ENCODE results near the gene RAD21L1.

The RAD21L1 gene

GRCh38 chr20:1265226-1265915, 39.5 kb downstream of the RAD21L1 start:
- TF ChIP-seq, protein P1, sequence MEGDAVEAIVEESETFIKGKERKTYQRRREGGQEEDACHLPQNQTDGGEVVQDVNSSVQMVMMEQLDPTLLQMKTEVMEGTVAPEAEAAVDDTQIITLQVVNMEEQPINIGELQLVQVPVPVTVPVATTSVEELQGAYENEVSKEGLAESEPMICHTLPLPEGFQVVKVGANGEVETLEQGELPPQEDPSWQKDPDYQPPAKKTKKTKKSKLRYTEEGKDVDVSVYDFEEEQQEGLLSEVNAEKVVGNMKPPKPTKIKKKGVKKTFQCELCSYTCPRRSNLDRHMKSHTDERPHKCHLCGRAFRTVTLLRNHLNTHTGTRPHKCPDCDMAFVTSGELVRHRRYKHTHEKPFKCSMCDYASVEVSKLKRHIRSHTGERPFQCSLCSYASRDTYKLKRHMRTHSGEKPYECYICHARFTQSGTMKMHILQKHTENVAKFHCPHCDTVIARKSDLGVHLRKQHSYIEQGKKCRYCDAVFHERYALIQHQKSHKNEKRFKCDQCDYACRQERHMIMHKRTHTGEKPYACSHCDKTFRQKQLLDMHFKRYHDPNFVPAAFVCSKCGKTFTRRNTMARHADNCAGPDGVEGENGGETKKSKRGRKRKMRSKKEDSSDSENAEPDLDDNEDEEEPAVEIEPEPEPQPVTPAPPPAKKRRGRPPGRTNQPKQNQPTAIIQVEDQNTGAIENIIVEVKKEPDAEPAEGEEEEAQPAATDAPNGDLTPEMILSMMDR (IDR thresholded peaks at IDR 0.05; ENCODE audit: insufficient read depth, low read length, missing control alignments) = no peak
- CTCF ChIA-PET = interaction anchor here (0.6 to 2.7 kb wide), 5 partner anchors 15 to 239 kb away, joined by 3 to 7 read pairs (median 4); no protein-coding TSS in a partner anchor
- DNase-seq (ENCODE audit: low read depth, low spot score) = no peak
- POLR2A ChIA-PET = no interaction called here
- H3K4me3 ChIP-seq (ENCODE audit: low read depth, low read length) = peak overlapping the region; percentile 71

DNA sequence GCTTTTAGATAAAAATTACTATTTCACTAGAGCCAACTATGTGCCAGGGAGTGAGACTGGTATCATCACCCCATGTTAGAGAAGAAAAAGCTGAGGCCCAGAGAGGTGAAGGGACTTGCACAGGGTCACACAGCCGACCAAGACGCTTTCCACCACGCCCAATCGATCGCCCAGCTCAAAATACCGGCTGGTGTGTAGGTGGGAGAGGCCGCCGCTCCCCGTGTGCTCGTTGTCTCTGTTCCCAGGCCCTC, 40.0 kb downstream of the RAD21L1 start:
- peak overlapping the region; percentile 71 for H3K4me3 ChIP-seq (ENCODE audit: low read depth, low read length)
- DNase-seq (ENCODE audit: low read depth, low spot score) = no peak
- ChIA-PET CTCF (interaction anchor here (0.6 to 2.7 kb wide), 3 partner anchors 14 to 47 kb away, joined by 3 to 7 read pairs (median 5); no protein-coding TSS in a partner anchor), POLR2A (no interaction called here)
- TF ChIP-seq, protein P1 (IDR thresholded peaks at IDR 0.05; ENCODE audit: insufficient read depth, low read length, missing control alignments) = no peak

DNA sequence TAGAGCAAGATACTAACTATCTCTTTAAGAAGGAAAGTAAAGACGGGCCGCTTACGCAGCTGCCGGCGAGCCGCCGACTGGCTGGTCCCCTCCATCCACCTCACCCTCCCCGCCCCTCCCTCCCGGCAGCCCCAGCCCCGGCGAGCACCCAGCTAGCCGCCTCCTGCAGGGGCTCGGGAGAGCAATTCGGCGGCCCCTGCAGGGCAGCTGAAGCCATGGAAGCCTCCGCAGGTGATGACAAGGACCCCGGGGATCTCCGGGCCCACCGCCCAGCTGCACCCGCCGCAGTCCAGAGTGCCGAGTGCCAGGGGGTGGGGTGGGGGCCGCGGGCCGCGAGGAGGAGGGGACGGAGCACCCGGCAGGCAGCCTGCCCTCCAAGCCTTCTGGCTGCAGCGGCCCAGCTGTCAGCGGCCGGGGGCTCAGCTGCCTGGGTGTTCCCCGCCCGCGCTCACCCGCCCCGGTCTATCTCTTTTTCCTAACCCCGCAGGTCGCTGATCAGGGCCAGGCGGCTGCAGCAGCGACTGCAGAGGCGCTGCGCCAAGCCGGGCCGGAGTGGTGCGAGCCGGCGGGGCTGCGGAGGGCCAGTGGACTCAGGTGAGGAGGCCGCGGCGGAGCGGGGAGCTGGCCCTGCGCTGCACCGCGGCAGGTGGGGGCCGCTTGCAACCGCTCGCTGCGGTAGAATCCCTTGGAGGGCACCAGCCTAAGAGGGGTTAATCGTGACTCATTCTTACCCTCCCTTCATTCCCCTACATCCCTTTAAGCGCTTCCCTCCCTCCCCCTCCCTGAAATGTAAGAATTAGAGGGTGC, 40.5 kb downstream of the RAD21L1 start, which contains the start of gene SNPH:
Gene SNPH (plus strand): TSS at position 128 of the 807 bp plus-strand sequence. CDS start 29,946 bp downstream, outside the sequence.
- peak within 1 kb of the TSS; percentile 71 for H3K4me3 ChIP-seq (ENCODE audit: low read depth, low read length)
- ChIA-PET POLR2A (no interaction called here), CTCF (interaction anchor here (0.7 to 2.7 kb wide), 7 partner anchors 14 to 238 kb away, joined by 3 to 7 read pairs (median 4); no protein-coding TSS in a partner anchor)
- DNase-seq (ENCODE audit: low read depth, low spot score) = no peak
- TF ChIP-seq, protein P1 (IDR thresholded peaks at IDR 0.05; ENCODE audit: insufficient read depth, low read length, missing control alignments) = no peak

GRCh38 chr20:1267161-1267560, 41.3 kb downstream of the RAD21L1 start:
- ChIA-PET CTCF (interaction anchor here (0.7 to 2.7 kb wide), 7 partner anchors 13 to 237 kb away, joined by 3 to 7 read pairs (median 4); no protein-coding TSS in a partner anchor), POLR2A (no interaction called here)
- no peak for DNase-seq (ENCODE audit: low read depth, low spot score)
- TF ChIP-seq, protein P1 (IDR thresholded peaks at IDR 0.05; ENCODE audit: insufficient read depth, low read length, missing control alignments) = no peak
- H3K4me3 ChIP-seq (ENCODE audit: low read depth, low read length) = peak overlapping the region; percentile 71

GRCh38 chr20:1267809-1268374, 42.0 kb downstream of the RAD21L1 start:
- H3K4me3 ChIP-seq (ENCODE audit: low read depth, low read length) = no peak overlapping the region
- ChIA-PET POLR2A (no interaction called here), CTCF (interaction anchor here (1.1 to 2.7 kb wide), 3 partner anchors 45 to 236 kb away, joined by 3 to 7 read pairs (median 5); no protein-coding TSS in a partner anchor)
- TF ChIP-seq, protein P1 (IDR thresholded peaks at IDR 0.05; ENCODE audit: insufficient read depth, low read length, missing control alignments) = no peak
- no peak for DNase-seq (ENCODE audit: low read depth, low spot score)

GRCh38 chr20:1269235-1269634, 43.4 kb downstream of the RAD21L1 start:
- ChIA-PET CTCF (no interaction called here), POLR2A (no interaction called here)
- no peak for DNase-seq (ENCODE audit: low read depth, low spot score)
- no peak overlapping the region for H3K4me3 ChIP-seq (ENCODE audit: low read depth, low read length)
- TF ChIP-seq, protein P1 (IDR thresholded peaks at IDR 0.05; ENCODE audit: insufficient read depth, low read length, missing control alignments) = no peak

All from AG04449 (cell line).